GM12864 (cell line): Measurements from ENCODE around the gene WDR20.

Experiments used
- DNase-seq: peaks from one replicate; pipeline ENCODE4 v3.0.0-alpha.2; 2011; ENCODE audit warnings: low read depth
- H3K4me3 ChIP-seq: 2 replicates; pipeline ENCODE4 v1.5.1; 2011; ENCODE audit warnings: mild to moderate bottlenecking, low read depth, low read length, control low read depth
- CTCF ChIP-seq: IDR thresholded peaks from 2 replicates; pipeline ENCODE4 v1.5.1; 2011; ENCODE audit warnings: low read depth, mild to moderate bottlenecking, moderate library complexity, low read length, control low read depth, inconsistent platforms; ENCODE audit errors: missing control alignments

WDR20 gene

GRCh38 chr14:102192840-102193502 lies 53.3 kb downstream of the WDR20 start:
- no peak for DNase-seq
- no peak overlapping the region for H3K4me3 ChIP-seq
- TF ChIP-seq CTCF = no peak

GRCh38 chr14:102194856-102195255 lies 55.2 kb downstream of the WDR20 start:
- TF ChIP-seq CTCF = no peak
- no peak for DNase-seq
- H3K4me3 ChIP-seq = no peak overlapping the region

GRCh38 chr14:102195446-102195845 lies 55.7 kb downstream of the WDR20 start:
- H3K4me3 ChIP-seq = no peak overlapping the region
- no peak for TF ChIP-seq CTCF
- DNase-seq = no peak

DNA sequence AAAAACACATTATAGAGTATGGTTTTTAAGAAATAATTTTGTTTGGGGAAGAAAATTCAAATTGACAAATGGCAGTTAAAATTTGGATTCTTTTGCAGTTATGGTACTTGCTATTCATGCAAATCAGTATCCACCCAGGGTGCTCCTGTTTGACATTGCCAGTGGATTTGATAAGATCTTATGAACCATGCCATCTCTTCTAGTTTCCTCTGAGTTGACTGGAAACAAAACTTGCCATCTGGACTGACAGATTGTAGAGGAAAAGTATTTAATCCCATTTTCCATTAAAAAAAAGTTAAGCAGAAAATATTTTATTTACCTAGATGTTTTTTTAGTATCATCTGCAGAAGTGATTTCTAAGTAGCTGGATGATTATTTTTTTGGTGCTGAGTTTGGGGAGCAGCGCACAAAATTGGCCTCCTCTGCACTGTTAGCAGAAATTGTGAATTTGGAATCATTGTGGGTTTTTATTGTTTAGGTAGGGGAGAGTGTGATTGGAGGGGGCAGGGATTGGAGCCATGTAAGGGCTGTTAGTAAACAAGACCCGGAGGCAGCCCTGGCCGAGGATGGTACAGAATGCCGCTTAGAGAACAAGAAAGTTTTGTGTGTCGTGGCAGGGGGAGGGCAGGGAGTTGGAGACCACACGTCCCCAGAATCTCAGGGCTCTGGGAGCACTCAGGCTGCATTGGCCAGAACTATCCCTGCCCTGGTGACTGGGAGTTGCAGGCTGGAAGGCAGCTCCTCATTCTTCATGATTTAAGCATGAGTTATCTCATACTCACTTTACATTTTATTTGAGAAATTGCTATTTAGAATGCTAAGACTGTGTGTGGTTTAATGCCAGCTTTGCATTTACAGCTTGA lies 56.6 kb downstream of the WDR20 start:
- DNase-seq = no peak
- TF ChIP-seq CTCF = no peak
- H3K4me3 ChIP-seq = no peak overlapping the region

GRCh38 chr14:102196902-102197230 lies 57.2 kb downstream of the WDR20 start:
- no peak for DNase-seq
- TF ChIP-seq CTCF = no peak

GRCh38 chr14:102197317-102197853 lies 57.7 kb downstream of the WDR20 start:
- TF ChIP-seq CTCF = no peak

More at GRCh38 chr14:102196902-102197230, 57.2 kb downstream of the WDR20 start:
- no peak overlapping the region for H3K4me3 ChIP-seq

More at GRCh38 chr14:102197317-102197853, 57.7 kb downstream of the WDR20 start:
- no peak overlapping the region for H3K4me3 ChIP-seq
- no peak for DNase-seq
